OCI-LY3 (cell line): Measurements from ENCODE around the gene RGS19.

ENCODE experiments used
- H2AFZ ChIP-seq: fragments of 200-600, 300-600 bp; shearing (Covaris generic); 2 replicates; pipeline ENCODE4 v1.6.0; 2014; ENCODE audit warnings: antibody characterized with exemption, low read depth, low read length
- H3K27ac ChIP-seq: fragments of 200-600, 300-600 bp; sonication (generic); 2 replicates; pipeline ENCODE4 v1.5.1; 2014; ENCODE audit warnings: mild to moderate bottlenecking, low read length, moderate library complexity, mixed read lengths
- H3K27me3 ChIP-seq: fragments of 200-600, 300-600 bp; sonication (generic); 2 replicates; pipeline ENCODE4 v1.6.1; 2014; ENCODE audit warnings: low read depth, low read length, mixed read lengths
- H3K36me3 ChIP-seq: fragments of 200-600, 300-600 bp; sonication (generic); replicated peaks from 2 replicates; pipeline ENCODE3; 2014; ENCODE audit warnings: low read depth, low read length, mixed read lengths
- H3K4me1 ChIP-seq: fragments of 300-600, 200-600 bp; sonication (generic); 2 replicates; pipeline ENCODE4 v1.6.1; 2014; ENCODE audit warnings: low read length, mixed read lengths
- H3K4me2 ChIP-seq: fragments of 200-600, 300-600 bp; sonication (generic); 2 replicates; pipeline ENCODE4 v1.6.1; 2014; ENCODE audit warnings: low read length, mixed read lengths
- H3K4me3 ChIP-seq: fragments of 300-600, 200-600 bp; sonication (generic); 2 replicates; pipeline ENCODE4 v1.5.1; 2014; ENCODE audit warnings: antibody characterized with exemption, mild to moderate bottlenecking, low read length, moderate library complexity
- H3K79me2 ChIP-seq: fragments of 300-600, 200-600 bp; shearing (Covaris generic); 2 replicates; pipeline ENCODE4 v1.6.1; 2014; ENCODE audit warnings: mild to moderate bottlenecking, low read length, mixed read lengths
- H3K9ac ChIP-seq: fragments of 300-600, 200-600 bp; shearing (Covaris generic); 2 replicates; pipeline ENCODE4 v1.6.0; 2014; ENCODE audit warnings: mild to moderate bottlenecking, low read length, moderate library complexity
- H3K9me3 ChIP-seq: fragments of 200-600, 300-600 bp; shearing (Covaris generic); 2 replicates; pipeline ENCODE4 v1.6.1; 2014; ENCODE audit warnings: low read length, mixed read lengths; ENCODE audit not compliant: insufficient read depth
- H4K20me1 ChIP-seq: fragments of 200-600, 300-600 bp; sonication (generic); 2 replicates; pipeline ENCODE4 v1.6.1; 2016; ENCODE audit warnings: low read length, mixed read lengths; ENCODE audit not compliant: insufficient read depth
- EZH2phosphoT487 ChIP-seq: fragments of 200-600 bp; shearing (Covaris generic); IDR thresholded peaks from 2 replicates; pipeline ENCODE4 v1.6.1; 2018; ENCODE audit warnings: antibody characterized with exemption, mixed run types, low read depth
- TF ChIP-seq, protein P1 (sequence below): fragments of 200-600, 300-600 bp; sonication (generic); IDR thresholded peaks from 2 replicates; pipeline ENCODE4 v1.5.1; 2014; ENCODE audit warnings: antibody characterized with exemption, low read length, low read depth

Gene RGS19

DNA sequence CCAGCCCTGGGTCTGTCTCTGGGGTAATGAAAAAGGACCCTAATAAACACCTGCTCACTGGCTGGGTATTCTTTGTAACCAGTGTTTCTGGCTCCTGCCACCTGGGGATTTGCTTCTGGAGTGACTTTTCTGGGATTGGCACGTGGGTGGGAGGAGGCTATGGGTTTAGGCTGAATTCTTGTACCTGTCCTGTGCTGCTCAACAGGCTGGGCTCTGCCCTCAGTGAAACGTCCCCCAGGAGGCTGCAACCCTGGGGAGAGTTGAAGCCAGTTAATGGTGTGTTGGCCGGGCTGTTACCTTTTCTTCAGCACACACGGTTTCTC is 21.2 kb upstream of the RGS19 start:
- peak overlapping the region; percentile 26; the same call in 1 of the 2 replicates for H3K4me3 ChIP-seq
- no peaks in the 10 kb centered on the region for H3K79me2 ChIP-seq
- H3K9ac ChIP-seq: no peak overlapping the region
- peak overlapping the region; percentile 17; the same call in 1 of the 2 replicates for H3K27ac ChIP-seq
- no peaks in the 10 kb centered on the region for H3K9me3 ChIP-seq
- H3K27me3 ChIP-seq: peaks cover 18% of the 10 kb centered on the region
- H3K4me1 ChIP-seq: peaks cover 32% of the 10 kb centered on the region
- TF ChIP-seq, protein P1, sequence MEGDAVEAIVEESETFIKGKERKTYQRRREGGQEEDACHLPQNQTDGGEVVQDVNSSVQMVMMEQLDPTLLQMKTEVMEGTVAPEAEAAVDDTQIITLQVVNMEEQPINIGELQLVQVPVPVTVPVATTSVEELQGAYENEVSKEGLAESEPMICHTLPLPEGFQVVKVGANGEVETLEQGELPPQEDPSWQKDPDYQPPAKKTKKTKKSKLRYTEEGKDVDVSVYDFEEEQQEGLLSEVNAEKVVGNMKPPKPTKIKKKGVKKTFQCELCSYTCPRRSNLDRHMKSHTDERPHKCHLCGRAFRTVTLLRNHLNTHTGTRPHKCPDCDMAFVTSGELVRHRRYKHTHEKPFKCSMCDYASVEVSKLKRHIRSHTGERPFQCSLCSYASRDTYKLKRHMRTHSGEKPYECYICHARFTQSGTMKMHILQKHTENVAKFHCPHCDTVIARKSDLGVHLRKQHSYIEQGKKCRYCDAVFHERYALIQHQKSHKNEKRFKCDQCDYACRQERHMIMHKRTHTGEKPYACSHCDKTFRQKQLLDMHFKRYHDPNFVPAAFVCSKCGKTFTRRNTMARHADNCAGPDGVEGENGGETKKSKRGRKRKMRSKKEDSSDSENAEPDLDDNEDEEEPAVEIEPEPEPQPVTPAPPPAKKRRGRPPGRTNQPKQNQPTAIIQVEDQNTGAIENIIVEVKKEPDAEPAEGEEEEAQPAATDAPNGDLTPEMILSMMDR: no peak
- TF ChIP-seq EZH2phosphoT487: no peak
- no peaks in the 10 kb centered on the region for H4K20me1 ChIP-seq
- H2AFZ ChIP-seq: no peak overlapping the region
- peak overlapping the region; percentile 48 for H3K4me2 ChIP-seq
- no peaks in the 10 kb centered on the region for H3K36me3 ChIP-seq

DNA sequence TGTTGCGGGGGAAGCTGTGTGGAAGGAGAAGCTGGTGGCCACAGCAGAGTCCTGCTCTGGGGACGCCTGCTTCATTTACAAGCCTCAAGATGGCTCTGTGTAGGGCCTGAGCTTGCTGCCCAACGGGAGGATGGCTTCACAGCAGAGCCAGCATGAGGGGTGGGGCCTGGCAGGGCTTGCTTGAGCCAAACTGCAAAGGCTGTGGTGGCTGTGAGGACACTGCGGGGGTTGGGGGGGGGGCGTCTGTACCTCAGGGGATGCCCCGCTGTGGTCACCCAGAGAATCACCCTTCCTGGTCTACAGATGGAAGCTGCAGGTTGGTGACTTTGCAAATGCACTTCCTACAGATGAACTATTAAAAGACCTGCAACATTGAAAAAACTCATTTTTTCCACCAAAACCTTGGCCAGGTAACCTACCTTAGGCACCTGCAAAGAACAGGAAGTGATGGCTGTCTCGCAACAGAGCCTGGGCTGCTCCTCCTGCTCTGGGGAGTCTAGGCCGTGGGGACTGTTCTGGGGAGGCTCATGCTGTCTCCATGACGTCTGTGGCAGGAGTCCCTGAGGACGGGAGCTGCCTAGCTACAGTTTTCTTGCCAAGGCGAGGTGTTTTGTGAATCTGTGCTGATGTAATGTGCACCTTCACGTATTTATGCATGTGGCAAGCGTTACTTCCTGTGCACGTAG is 20.7 kb upstream of the RGS19 start:
- Histone ChIP-seq H2AFZ (no peak overlapping the region), H3K4me3 (peak overlapping the region; percentile 26), H3K4me1 (peaks cover 34% of the 10 kb centered on the region), H4K20me1 (no peaks in the 10 kb centered on the region), H3K4me2 (peak overlapping the region; percentile 48), H3K27me3 (peaks cover 18% of the 10 kb centered on the region), H3K27ac (peak overlapping the region; percentile 17; the same call in 1 of the 2 replicates), H3K36me3 (no peaks in the 10 kb centered on the region), H3K9ac (no peak overlapping the region), H3K79me2 (no peaks in the 10 kb centered on the region), H3K9me3 (no peaks in the 10 kb centered on the region)
- TF ChIP-seq, protein P1: no peak
- no peak for TF ChIP-seq EZH2phosphoT487

DNA sequence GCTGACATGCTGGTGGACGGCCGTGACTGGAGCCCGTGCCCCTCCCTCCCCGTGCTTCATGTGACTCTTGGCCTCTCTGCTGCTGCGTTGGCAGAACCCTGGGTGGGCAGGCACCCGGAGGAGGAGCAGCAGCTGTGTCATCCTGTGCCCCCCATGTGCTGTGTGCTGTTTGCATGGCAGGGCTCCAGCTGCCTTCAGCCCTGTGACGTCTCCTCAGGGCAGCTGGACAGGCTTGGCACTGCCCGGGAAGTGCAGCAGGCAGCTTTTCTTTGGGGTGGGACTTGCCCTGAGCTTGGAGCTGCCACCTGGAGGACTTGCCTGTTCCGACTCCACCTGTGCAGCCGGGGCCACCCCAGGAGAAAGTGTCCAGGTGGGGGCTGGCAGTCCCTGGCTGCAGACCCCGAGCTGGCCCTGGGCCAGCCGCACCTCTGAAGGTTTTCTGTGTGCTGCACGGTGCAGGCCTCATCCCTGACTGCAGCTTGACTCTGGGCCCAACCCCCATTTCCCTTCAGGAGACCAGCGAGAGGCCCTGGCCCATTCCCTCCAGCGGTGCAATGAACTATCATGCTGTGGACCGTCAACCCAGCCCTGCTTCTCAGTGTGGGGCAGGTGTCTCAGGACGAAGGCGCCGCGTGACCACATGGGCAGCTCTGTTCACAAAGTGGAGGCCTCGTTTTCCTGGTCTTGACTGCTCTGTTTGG is 19.9 kb upstream of the RGS19 start:
- Histone ChIP-seq H2AFZ (no peak overlapping the region), H3K9me3 (no peaks in the 10 kb centered on the region), H3K4me3 (no peak overlapping the region), H3K79me2 (no peaks in the 10 kb centered on the region), H3K36me3 (no peaks in the 10 kb centered on the region), H3K4me1 (peaks cover 34% of the 10 kb centered on the region), H3K27ac (peak overlapping the region; percentile 6; the same call in 1 of the 2 replicates), H3K9ac (no peak overlapping the region), H3K27me3 (peaks cover 18% of the 10 kb centered on the region), H4K20me1 (no peaks in the 10 kb centered on the region), H3K4me2 (no peak overlapping the region; the same call in 1 of the 2 replicates)
- no peak for TF ChIP-seq EZH2phosphoT487
- TF ChIP-seq, protein P1: no peak

DNA sequence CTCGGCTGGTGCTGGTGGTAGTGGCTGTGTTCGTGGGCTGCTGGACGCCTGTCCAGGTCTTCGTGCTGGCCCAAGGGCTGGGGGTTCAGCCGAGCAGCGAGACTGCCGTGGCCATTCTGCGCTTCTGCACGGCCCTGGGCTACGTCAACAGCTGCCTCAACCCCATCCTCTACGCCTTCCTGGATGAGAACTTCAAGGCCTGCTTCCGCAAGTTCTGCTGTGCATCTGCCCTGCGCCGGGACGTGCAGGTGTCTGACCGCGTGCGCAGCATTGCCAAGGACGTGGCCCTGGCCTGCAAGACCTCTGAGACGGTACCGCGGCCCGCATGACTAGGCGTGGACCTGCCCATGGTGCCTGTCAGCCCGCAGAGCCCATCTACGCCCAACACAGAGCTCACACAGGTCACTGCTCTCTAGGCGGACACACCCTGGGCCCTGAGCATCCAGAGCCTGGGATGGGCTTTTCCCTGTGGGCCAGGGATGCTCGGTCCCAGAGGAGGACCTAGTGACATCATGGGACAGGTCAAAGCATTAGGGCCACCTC is 19.2 kb upstream of the RGS19 start:
- Histone ChIP-seq H4K20me1 (no peaks in the 10 kb centered on the region), H3K4me3 (no peak overlapping the region), H3K79me2 (no peaks in the 10 kb centered on the region), H3K9me3 (no peaks in the 10 kb centered on the region), H3K9ac (no peak overlapping the region), H3K36me3 (no peaks in the 10 kb centered on the region), H2AFZ (no peak overlapping the region), H3K4me2 (no peak overlapping the region), H3K27me3 (peaks cover 16% of the 10 kb centered on the region), H3K27ac (no peak overlapping the region), H3K4me1 (peaks cover 34% of the 10 kb centered on the region)
- TF ChIP-seq, protein P1: no peak
- TF ChIP-seq EZH2phosphoT487: no peak
